ENCODE data around the gene LRRC18. TPM values are rescaled to one million over a fixed set of nuclear protein-coding genes. Genes with fewer than 3 reads are reported as not detected.

The LRRC18 gene
- total RNA-seq, 2 experiments from 2014 or later = not detected

GRCh38 chr10:48894911-48895802 is 44.5 kb downstream of the LRRC18 start:
- ChIA-PET CTCF (no interaction called here), POLR2A (no interaction called here)
- Histone ChIP-seq H3K4me1 (ENCODE audit: insufficient read depth, low read length) (no peaks in the 10 kb centered on the region), H3K9me3 (ENCODE audit: control insufficient read depth in 1 of 2, insufficient read depth in 1 of 2, low read length in 2 of 2) (peaks cover 0 to 4% of the 10 kb centered on the region in 2 experiments), H3K27me3 (ENCODE audit: control insufficient read depth in 1 of 2, insufficient read depth in 2 of 2, low read length in 2 of 2) (no peaks in the 10 kb centered on the region), H3K36me3 (ENCODE audit: insufficient read depth, low read length) (no peaks in the 10 kb centered on the region), H3K4me3 (ENCODE audit: low read length) (no peak overlapping the region), H3K27ac (ENCODE audit: low read depth in 1 of 2, low read length in 2 of 2) (no peak overlapping the region)
- intact Hi-C loops (cut with DNase I, micrococcal nuclease) = no loop called here
- H3K4me1 Mint-ChIP-seq (ENCODE audit: low read depth) = no peaks in the 10 kb centered on the region
- DNase-seq = no peak
- no peak for ATAC-seq (ENCODE audit: poor library complexity)
- no peak overlapping the region for H3K27ac Mint-ChIP-seq
- TF ChIP-seq, protein P1, sequence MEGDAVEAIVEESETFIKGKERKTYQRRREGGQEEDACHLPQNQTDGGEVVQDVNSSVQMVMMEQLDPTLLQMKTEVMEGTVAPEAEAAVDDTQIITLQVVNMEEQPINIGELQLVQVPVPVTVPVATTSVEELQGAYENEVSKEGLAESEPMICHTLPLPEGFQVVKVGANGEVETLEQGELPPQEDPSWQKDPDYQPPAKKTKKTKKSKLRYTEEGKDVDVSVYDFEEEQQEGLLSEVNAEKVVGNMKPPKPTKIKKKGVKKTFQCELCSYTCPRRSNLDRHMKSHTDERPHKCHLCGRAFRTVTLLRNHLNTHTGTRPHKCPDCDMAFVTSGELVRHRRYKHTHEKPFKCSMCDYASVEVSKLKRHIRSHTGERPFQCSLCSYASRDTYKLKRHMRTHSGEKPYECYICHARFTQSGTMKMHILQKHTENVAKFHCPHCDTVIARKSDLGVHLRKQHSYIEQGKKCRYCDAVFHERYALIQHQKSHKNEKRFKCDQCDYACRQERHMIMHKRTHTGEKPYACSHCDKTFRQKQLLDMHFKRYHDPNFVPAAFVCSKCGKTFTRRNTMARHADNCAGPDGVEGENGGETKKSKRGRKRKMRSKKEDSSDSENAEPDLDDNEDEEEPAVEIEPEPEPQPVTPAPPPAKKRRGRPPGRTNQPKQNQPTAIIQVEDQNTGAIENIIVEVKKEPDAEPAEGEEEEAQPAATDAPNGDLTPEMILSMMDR (IDR thresholded peaks at IDR 0.05) = no peak
- H3K36me3 Mint-ChIP-seq (ENCODE audit: low read depth) = no peaks in the 10 kb centered on the region
- no peaks in the 10 kb centered on the region for H3K27me3 Mint-ChIP-seq
- no peak overlapping the region for H3K4me3 Mint-ChIP-seq
- no peaks in the 10 kb centered on the region for H3K9me3 Mint-ChIP-seq

- H3K36me3 ChIP-seq (ENCODE audit: insufficient read depth, low read length) = no peaks in the 10 kb centered on the region
Measured at GRCh38 chr10:48890888-48891850, 48.5 kb downstream of the LRRC18 start.

DNA sequence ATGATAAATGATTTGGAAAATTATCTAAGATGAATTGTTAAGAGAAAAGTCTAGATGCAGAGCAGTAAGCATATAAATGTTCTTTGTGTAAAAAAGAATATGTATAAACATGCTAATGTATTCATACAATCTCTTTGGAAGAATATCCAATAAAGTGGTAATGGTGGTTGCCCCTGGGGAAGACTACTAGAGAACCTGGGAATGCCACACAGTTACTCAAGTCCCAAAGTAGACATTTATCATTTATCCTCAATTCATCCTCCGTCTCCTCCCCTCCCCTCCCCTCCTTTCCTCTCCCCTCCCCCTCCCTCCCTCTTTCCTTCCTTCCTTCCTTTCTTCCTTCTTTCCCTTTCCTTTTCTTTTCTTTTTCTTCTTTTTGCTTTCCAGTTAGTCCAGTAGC is 51.7 kb downstream of the LRRC18 start:
- H3K27ac ChIP-seq (ENCODE audit: low read depth in 1 of 2, low read length in 2 of 2) = no peak overlapping the region
- H3K9me3 Mint-ChIP-seq = no peaks in the 10 kb centered on the region
- no peaks in the 10 kb centered on the region for H3K36me3 ChIP-seq (ENCODE audit: insufficient read depth, low read length)
- ATAC-seq (ENCODE audit: poor library complexity) (no peak), DNase-seq (no peak)
- no peaks in the 10 kb centered on the region for H3K4me1 ChIP-seq (ENCODE audit: insufficient read depth, low read length)
- H3K27ac Mint-ChIP-seq = no peak overlapping the region
- H3K27me3 ChIP-seq (ENCODE audit: control insufficient read depth in 1 of 2, insufficient read depth in 2 of 2, low read length in 2 of 2) = no peaks in the 10 kb centered on the region
- no peaks in the 10 kb centered on the region for H3K27me3 Mint-ChIP-seq
- TF ChIP-seq, protein P1 (IDR thresholded peaks at IDR 0.05) = no peak
- ChIA-PET CTCF (no interaction called here), POLR2A (no interaction called here)
- H3K9me3 ChIP-seq (ENCODE audit: control insufficient read depth in 1 of 2, insufficient read depth in 1 of 2, low read length in 2 of 2) = peaks cover 0 to 2% of the 10 kb centered on the region in 2 experiments
- no peaks in the 10 kb centered on the region for H3K4me1 Mint-ChIP-seq (ENCODE audit: low read depth)
- intact Hi-C loops (cut with DNase I, micrococcal nuclease) = no loop called here
- no peak overlapping the region for H3K4me3 Mint-ChIP-seq
- no peaks in the 10 kb centered on the region for H3K36me3 Mint-ChIP-seq (ENCODE audit: low read depth)
- no peak overlapping the region for H3K4me3 ChIP-seq (ENCODE audit: low read length)

More at GRCh38 chr10:48890888-48891850, 48.5 kb downstream of the LRRC18 start:
- ChIA-PET CTCF (no interaction called here), POLR2A (no interaction called here)
- H3K4me3 ChIP-seq (ENCODE audit: low read length) = no peak overlapping the region
- DNase-seq = no peak
- no peaks in the 10 kb centered on the region for H3K9me3 Mint-ChIP-seq
- no peak overlapping the region for H3K27ac ChIP-seq (ENCODE audit: low read depth in 1 of 2, low read length in 2 of 2)
- H3K9me3 ChIP-seq (ENCODE audit: control insufficient read depth in 1 of 2, insufficient read depth in 1 of 2, low read length in 2 of 2) = no peaks in the 10 kb centered on the region
- no peaks in the 10 kb centered on the region for H3K27me3 Mint-ChIP-seq
- H3K27ac Mint-ChIP-seq = no peak overlapping the region
- ATAC-seq (ENCODE audit: poor library complexity) = no peak
- H3K4me1 ChIP-seq (ENCODE audit: insufficient read depth, low read length) = no peaks in the 10 kb centered on the region
- H3K4me3 Mint-ChIP-seq = no peak overlapping the region
- H3K36me3 Mint-ChIP-seq (ENCODE audit: low read depth) = no peaks in the 10 kb centered on the region
- no peaks in the 10 kb centered on the region for H3K4me1 Mint-ChIP-seq (ENCODE audit: low read depth)
- no peaks in the 10 kb centered on the region for H3K27me3 ChIP-seq (ENCODE audit: control insufficient read depth in 1 of 2, insufficient read depth in 2 of 2, low read length in 2 of 2)
- TF ChIP-seq, protein P1 (IDR thresholded peaks at IDR 0.05) = no peak
- intact Hi-C loops (cut with DNase I, micrococcal nuclease) = no loop called here

Data from CD4-positive, alpha-beta T cell (primary cell).